ENCODE results near the gene CYB5R2.
A peak's percentile ranks its signal among the peaks of the same experiment; 100 is the strongest.

CYB5R2 gene

GRCh38 chr11:7657306-7658025, 15.8 kb downstream of the CYB5R2 start:
- peaks cover 43% of the 10 kb centered on the region for H3K36me3 ChIP-seq (replicated peaks; ENCODE audit: low read depth, low read length)

GRCh38 chr11:7656704-7657103, 16.6 kb downstream of the CYB5R2 start:
- peaks cover 50% of the 10 kb centered on the region for H3K36me3 ChIP-seq (replicated peaks; ENCODE audit: low read depth, low read length)
- no peak overlapping the region for H2AFZ ChIP-seq (ENCODE audit: low read depth, low read length)
- TF ChIP-seq CTCF (IDR thresholded peaks at IDR 0.05; ENCODE audit: low read depth, low read length) (no peak), EZH2phosphoT487 (IDR thresholded peaks at IDR 0.05; ENCODE audit: low read depth) (no peak)
- H3K4me3 ChIP-seq (ENCODE audit: low read length), result no peak overlapping the region
- H3K4me1 ChIP-seq (ENCODE audit: low read length), result no peaks in the 10 kb centered on the region
- no peak overlapping the region for H3K4me2 ChIP-seq (ENCODE audit: low read length)
- H3K27ac ChIP-seq (ENCODE audit: low read length), result no peak overlapping the region
- no peaks in the 10 kb centered on the region for H4K20me1 ChIP-seq (ENCODE audit: insufficient read depth, low read length)
- H3K9me3 ChIP-seq (ENCODE audit: insufficient read depth, low read length), result no peaks in the 10 kb centered on the region
- H3K79me2 ChIP-seq (ENCODE audit: low read length), result no peaks in the 10 kb centered on the region
- H3K27me3 ChIP-seq (ENCODE audit: low read depth, low read length), result no peaks in the 10 kb centered on the region
- H3K9ac ChIP-seq (ENCODE audit: low read length), result no peak overlapping the region

More at GRCh38 chr11:7657306-7658025, 15.8 kb downstream of the CYB5R2 start:
- Histone ChIP-seq H3K27me3 (ENCODE audit: low read depth, low read length) (no peaks in the 10 kb centered on the region), H3K4me2 (ENCODE audit: low read length) (no peak overlapping the region), H3K9ac (ENCODE audit: low read length) (no peak overlapping the region), H3K79me2 (ENCODE audit: low read length) (no peaks in the 10 kb centered on the region), H3K4me3 (ENCODE audit: low read length) (no peak overlapping the region), H3K4me1 (ENCODE audit: low read length) (no peaks in the 10 kb centered on the region), H3K9me3 (ENCODE audit: insufficient read depth, low read length) (no peaks in the 10 kb centered on the region), H3K27ac (ENCODE audit: low read length) (no peak overlapping the region), H2AFZ (ENCODE audit: low read depth, low read length) (no peak overlapping the region), H4K20me1 (ENCODE audit: insufficient read depth, low read length) (no peaks in the 10 kb centered on the region)
- TF ChIP-seq CTCF (IDR thresholded peaks at IDR 0.05; ENCODE audit: low read depth, low read length) (peak; percentile 44), EZH2phosphoT487 (IDR thresholded peaks at IDR 0.05; ENCODE audit: low read depth) (no peak)

DNA sequence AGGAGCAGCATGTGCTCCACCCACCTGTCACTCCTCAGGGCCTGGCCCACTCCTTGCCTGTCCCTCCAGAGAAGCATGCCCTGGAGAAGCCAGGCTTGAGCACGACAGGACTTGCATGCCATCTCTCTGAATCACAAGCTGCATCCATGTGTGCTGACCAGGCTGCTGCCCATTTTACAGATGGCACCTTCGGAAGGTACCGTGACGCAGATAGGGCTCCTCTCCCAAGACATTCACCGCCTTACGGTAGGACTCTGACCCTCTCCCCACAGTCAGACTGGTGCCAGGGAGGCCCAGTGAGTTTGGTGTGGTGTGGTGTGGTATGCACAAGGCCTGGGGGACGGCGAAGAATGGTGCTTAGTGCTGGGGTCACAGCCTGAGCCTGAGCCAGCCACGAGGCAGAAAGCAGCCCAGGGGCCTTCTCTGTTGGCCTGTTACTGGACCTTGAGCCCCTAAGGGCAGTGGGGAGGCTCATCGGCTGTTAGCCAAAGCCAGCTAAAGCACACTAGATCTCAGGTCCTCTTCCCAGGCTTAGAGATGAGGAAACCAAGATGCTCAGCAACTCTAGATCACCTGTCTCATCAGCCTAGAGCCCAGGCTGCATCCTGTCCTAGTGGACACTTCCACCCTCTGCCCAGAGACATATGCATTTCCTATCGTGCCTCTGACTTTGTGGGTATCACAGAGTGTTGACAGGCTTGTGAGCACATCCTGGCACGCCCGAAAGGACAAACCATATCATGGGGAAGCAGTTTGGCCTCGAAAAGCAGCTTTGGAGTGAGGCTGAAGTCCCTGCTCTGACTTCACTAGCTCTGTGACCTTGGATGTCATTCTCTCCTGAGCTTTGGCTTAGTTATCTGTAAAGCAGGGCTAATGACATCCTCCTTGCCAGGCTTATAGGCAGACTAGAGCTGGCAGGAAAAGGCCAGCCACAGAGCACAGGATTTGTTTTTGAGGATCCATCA, 17.8 kb downstream of the CYB5R2 start:
- no peak overlapping the region for H2AFZ ChIP-seq (ENCODE audit: low read depth, low read length)
- no peak overlapping the region for H3K4me3 ChIP-seq (ENCODE audit: low read length)
- H3K4me2 ChIP-seq (ENCODE audit: low read length), result no peak overlapping the region
- H3K4me1 ChIP-seq (ENCODE audit: low read length), result no peaks in the 10 kb centered on the region
- H4K20me1 ChIP-seq (ENCODE audit: insufficient read depth, low read length), result no peaks in the 10 kb centered on the region
- TF ChIP-seq EZH2phosphoT487 (IDR thresholded peaks at IDR 0.05; ENCODE audit: low read depth), result no peak
- no peaks in the 10 kb centered on the region for H3K9me3 ChIP-seq (ENCODE audit: insufficient read depth, low read length)
- no peaks in the 10 kb centered on the region for H3K27me3 ChIP-seq (ENCODE audit: low read depth, low read length)
- no peaks in the 10 kb centered on the region for H3K79me2 ChIP-seq (ENCODE audit: low read length)
- H3K27ac ChIP-seq (ENCODE audit: low read length), result no peak overlapping the region
- H3K36me3 ChIP-seq (replicated peaks; ENCODE audit: low read depth, low read length), result peaks cover 62% of the 10 kb centered on the region
- H3K9ac ChIP-seq (ENCODE audit: low read length), result no peak overlapping the region

DNA sequence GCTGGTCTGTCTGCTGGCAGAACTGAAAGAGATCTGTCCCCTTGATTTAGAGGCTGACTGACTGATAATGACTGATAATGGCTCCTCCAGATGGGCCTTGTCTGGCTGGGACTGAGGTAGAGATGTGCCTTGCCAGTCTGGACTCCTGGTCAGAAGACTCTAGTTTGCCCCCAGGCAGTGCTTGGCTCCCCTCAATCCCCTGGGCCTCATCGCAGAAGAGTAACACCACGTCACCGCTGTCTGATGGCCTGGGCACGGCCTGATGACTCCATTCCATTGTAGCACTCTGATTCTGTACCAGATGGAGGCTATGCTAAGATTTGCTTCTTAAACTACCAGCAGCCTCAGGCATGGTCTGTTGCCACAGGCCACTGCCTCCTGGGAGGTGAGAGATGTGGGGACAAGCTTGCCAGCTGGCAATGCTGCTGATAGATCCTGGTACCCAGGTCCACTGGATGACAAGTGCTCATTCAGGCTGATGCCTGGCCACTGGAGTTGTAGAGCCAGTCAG, 19.1 kb downstream of the CYB5R2 start:
- H3K27ac ChIP-seq (ENCODE audit: low read length), result no peak overlapping the region
- H2AFZ ChIP-seq (ENCODE audit: low read depth, low read length), result no peak overlapping the region
- H4K20me1 ChIP-seq (ENCODE audit: insufficient read depth, low read length), result no peaks in the 10 kb centered on the region; the same call in 1 of the 2 replicates
- no peak overlapping the region for H3K4me3 ChIP-seq (ENCODE audit: low read length)
- no peaks in the 10 kb centered on the region for H3K27me3 ChIP-seq (ENCODE audit: low read depth, low read length)
- H3K9me3 ChIP-seq (ENCODE audit: insufficient read depth, low read length), result no peaks in the 10 kb centered on the region
- H3K9ac ChIP-seq (ENCODE audit: low read length), result no peak overlapping the region
- H3K4me1 ChIP-seq (ENCODE audit: low read length), result no peaks in the 10 kb centered on the region
- no peaks in the 10 kb centered on the region for H3K79me2 ChIP-seq (ENCODE audit: low read length)
- H3K36me3 ChIP-seq (replicated peaks; ENCODE audit: low read depth, low read length), result peaks cover 73% of the 10 kb centered on the region
- no peak overlapping the region for H3K4me2 ChIP-seq (ENCODE audit: low read length)
- no peak for TF ChIP-seq CTCF (IDR thresholded peaks at IDR 0.05; ENCODE audit: low read depth, low read length)
- TF ChIP-seq EZH2phosphoT487 (IDR thresholded peaks at IDR 0.05; ENCODE audit: low read depth), result no peak
